ENCODE data around the gene PLEKHG5.

The PLEKHG5 gene

GRCh38 chr1:6513320-6513801, 21.9 kb upstream of the PLEKHG5 start:
- Histone ChIP-seq H3K4me1 (peaks cover 0 to 18% (median 0%) of the 10 kb centered on the region in 4 donors), H3K9me3 (no peaks in the 10 kb centered on the region), H3K4me3 (no peak overlapping the region), H3K36me3 (no peaks in the 10 kb centered on the region), H3K27me3 (peaks cover 0 to 8% of the 10 kb centered on the region in 2 donors), H3K27ac (no peak overlapping the region)
- intact Hi-C loops (cut with DNase I; ENCODE audit: low total_unique reads), result no loop called here
- no peak for DNase-seq
- no peak for TF ChIP-seq CTCF (IDR thresholded peaks at IDR 0.05)

- Histone ChIP-seq H3K27me3 (peaks cover 0 to 10% of the 10 kb centered on the region in 2 donors), H3K36me3 (no peaks in the 10 kb centered on the region), H3K27ac (no peak overlapping the region), H3K4me1 (peaks cover 0 to 18% (median 0%) of the 10 kb centered on the region in 4 donors), H3K4me3 (no peak overlapping the region), H3K9me3 (no peaks in the 10 kb centered on the region)
- no peak for DNase-seq
- no peak for TF ChIP-seq CTCF (IDR thresholded peaks at IDR 0.05)
- intact Hi-C loops (cut with DNase I; ENCODE audit: low total_unique reads), result no loop called here
These were observed 21.4 kb upstream of the PLEKHG5 start for GRCh38 chr1:6512908-6513280.

GRCh38 chr1:6512245-6512907, 20.9 kb upstream of the PLEKHG5 start:
- TF ChIP-seq CTCF (IDR thresholded peaks at IDR 0.05), result no peak
- Histone ChIP-seq H3K36me3 (no peaks in the 10 kb centered on the region), H3K27ac (no peak overlapping the region), H3K27me3 (peaks cover 0 to 15% of the 10 kb centered on the region in 2 donors), H3K4me3 (no peak overlapping the region), H3K4me1 (peaks cover 0 to 21% (median 2%) of the 10 kb centered on the region in 4 donors), H3K9me3 (no peaks in the 10 kb centered on the region)
- no peak for DNase-seq
- intact Hi-C loops (cut with DNase I; ENCODE audit: low total_unique reads), result no loop called here

GRCh38 chr1:6511561-6512244, 20.2 kb upstream of the PLEKHG5 start:
- Histone ChIP-seq H3K4me1 (peaks cover 0 to 26% (median 4%) of the 10 kb centered on the region in 4 donors), H3K27ac (no peak overlapping the region)

GRCh38 chr1:6511056-6511455, 19.6 kb upstream of the PLEKHG5 start:
- no peak overlapping the region for H3K27ac ChIP-seq
- peaks cover 0 to 17% of the 10 kb centered on the region in 2 donors for H3K27me3 ChIP-seq
- no peak for TF ChIP-seq CTCF (IDR thresholded peaks at IDR 0.05)
- peaks cover 0 to 28% (median 4%) of the 10 kb centered on the region in 4 donors for H3K4me1 ChIP-seq
- no peak for DNase-seq
- H3K9me3 ChIP-seq, result no peaks in the 10 kb centered on the region
- no peak overlapping the region for H3K4me3 ChIP-seq
- intact Hi-C loops (cut with DNase I; ENCODE audit: low total_unique reads), result no loop called here
- H3K36me3 ChIP-seq, result no peaks in the 10 kb centered on the region

More at GRCh38 chr1:6511561-6512244, 20.2 kb upstream of the PLEKHG5 start:
- DNase-seq, result no peak
- H3K36me3 ChIP-seq, result no peaks in the 10 kb centered on the region
- H3K4me3 ChIP-seq, result no peak overlapping the region
- intact Hi-C loops (cut with DNase I; ENCODE audit: low total_unique reads), result no loop called here
- no peaks in the 10 kb centered on the region for H3K9me3 ChIP-seq
- TF ChIP-seq CTCF (IDR thresholded peaks at IDR 0.05), result no peak
- H3K27me3 ChIP-seq, result peaks cover 0 to 17% of the 10 kb centered on the region in 2 donors

All from tibial artery (tissue), 4 donors.